GM19438 (cell line): ENCODE data around the gene CUTA.

Experiments
- ATAC-seq: cut with Tn5 transposase; IDR thresholded peaks from one replicate; pipeline ENCODE4 v1.9.1; 2021; ENCODE audit warnings: low read depth; ENCODE audit not compliant: unreplicated experiment

Gene CUTA

DNA sequence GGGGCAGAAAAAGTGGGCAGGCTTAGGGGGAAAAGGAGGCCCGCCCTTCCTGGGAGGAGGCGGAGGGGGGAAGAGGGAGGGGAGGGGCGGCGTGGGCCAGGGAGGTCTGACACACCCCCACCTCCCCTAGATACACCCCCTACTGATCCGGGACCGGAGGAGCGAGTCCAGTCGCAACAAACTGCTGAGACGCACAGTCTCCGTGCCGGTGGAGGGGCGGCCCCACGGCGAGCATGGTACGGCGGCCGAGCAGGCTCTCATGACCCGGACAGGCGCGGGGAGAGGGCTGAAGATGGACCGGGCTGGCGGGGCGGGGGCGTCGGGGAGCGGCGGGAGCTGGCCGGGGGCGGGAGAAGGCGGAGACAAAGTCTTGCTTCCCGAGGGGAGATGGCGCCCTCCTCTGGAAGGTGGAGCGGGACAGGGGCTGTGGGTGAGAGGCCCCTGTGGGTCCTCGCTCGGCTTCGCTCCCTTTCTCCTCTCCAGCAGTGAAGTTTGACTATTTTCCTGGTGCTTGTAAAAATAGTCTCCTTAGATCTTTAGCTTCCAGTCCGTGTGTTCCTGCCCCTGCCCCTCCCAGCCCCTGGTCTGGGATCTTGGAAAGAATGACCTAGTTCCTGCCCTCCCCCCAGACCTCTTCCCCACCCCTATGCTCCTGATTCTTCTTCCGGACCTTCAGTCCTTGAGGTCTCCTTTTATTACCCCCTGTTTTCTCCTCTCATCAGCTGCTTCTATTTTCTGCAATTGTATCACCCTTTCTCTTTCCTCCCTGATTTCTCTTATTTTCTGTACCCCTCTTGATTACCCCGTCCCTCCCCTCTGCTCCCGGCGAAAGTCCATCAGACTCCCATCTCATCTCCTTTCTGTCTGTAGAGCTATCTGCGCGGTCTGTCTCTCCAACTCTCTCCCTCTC is 8.0 kb upstream of the CUTA start:
- ATAC-seq = no peak

- no peak for ATAC-seq
These were observed 7.2 kb upstream of the CUTA start for GRCh38 chr6:33424855-33425667.

GRCh38 chr6:33423777-33424176 is 5.9 kb upstream of the CUTA start:
- no peak for ATAC-seq

GRCh38 chr6:33421344-33421643 is 3.4 kb upstream of the CUTA start:
- ATAC-seq = no peak

DNA sequence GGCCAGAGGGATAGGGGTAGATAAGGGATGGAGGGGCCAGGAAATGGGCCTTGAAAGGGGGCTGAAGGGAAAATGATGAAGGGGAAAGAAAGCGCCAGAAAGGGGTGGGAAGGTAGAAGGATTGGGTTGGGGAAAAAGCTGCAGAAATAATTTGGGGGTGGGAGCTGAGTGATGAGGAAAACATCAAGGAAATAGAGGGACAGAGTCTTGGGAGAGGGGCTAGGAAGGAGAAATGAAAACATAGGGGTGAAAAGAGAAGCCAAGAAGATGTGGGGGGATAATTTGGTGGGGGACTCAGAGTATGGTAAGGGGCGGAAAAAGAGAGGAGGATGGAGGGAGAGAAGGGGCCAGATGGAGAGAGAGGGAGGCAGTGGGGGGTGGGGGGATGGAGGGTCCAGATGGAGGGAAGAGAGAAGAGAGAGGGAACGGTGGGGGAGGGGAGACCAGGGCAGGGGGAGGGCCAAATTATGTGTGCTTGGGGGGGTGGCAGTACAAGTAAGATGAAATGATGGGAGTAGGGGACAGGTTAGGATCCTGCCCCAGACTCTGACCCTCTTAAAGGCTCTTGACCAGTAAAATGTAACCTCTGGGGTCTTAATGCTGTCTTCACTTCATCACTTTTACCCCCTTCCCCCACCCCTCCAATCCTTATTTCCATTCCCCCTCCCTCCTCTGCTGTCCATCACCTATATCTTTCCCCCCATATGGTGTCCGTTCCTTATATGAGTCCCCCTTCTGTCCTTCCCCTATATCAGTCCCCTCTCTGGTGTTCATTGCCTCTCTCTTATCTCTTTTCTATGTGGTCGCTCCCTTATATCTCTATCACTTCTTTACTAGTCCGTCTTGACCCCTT is 2.8 kb upstream of the CUTA start:
- ATAC-seq = no peak

DNA sequence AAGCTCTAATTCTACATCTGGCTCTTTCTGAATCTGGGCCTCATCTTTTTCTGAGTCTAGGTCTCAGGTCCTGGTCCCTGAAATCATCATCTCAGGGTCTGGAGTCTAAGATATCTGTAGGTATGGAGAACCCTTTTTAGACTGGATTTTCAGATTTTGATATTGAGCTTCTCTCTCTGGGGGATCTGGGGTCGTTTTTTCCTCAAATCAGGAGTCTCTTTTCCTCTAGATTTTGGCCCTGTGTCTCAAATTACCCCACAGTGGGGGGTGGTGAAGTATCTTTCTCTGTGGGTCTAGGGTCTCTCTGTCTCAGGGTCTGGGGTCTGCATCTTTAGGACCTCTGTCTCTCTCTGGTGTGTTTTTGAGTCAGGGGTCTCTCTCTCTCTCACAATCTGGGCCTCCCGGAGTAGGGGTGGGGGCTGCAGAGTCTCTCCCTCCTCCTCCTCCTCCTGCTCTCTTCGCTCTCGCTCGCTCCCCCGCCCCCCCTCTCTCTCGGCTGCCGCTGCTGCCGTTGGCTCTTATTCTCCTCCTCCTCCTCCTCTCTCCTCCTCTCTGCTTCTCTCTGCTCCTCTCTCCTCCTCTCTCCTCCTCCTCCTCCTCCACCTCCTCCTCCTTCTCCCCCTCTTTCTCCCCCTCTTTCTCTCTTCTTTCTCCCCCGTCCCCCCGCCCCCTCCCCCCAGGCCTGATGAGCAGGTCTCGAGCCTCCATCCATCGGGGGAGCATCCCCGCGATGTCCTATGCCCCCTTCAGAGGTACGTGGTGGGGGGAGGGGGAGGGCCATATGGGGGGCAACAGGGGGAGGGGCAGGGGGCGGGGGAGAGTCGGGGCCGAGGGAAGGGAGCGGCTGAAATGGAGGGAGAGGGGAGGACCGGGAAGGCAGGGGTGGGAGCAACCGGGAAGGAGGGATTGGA is 1.9 kb upstream of the CUTA start, which contains the start of gene SYNGAP1:
SYNGAP1 (plus strand) TSS at position 486 of the 911 bp plus-strand sequence; CDS start at position 686, 200 bp downstream.
- ATAC-seq = no peak

- no peak for ATAC-seq
These were observed 884 bp upstream of the CUTA start for GRCh38 chr6:33418690-33419291.

DNA sequence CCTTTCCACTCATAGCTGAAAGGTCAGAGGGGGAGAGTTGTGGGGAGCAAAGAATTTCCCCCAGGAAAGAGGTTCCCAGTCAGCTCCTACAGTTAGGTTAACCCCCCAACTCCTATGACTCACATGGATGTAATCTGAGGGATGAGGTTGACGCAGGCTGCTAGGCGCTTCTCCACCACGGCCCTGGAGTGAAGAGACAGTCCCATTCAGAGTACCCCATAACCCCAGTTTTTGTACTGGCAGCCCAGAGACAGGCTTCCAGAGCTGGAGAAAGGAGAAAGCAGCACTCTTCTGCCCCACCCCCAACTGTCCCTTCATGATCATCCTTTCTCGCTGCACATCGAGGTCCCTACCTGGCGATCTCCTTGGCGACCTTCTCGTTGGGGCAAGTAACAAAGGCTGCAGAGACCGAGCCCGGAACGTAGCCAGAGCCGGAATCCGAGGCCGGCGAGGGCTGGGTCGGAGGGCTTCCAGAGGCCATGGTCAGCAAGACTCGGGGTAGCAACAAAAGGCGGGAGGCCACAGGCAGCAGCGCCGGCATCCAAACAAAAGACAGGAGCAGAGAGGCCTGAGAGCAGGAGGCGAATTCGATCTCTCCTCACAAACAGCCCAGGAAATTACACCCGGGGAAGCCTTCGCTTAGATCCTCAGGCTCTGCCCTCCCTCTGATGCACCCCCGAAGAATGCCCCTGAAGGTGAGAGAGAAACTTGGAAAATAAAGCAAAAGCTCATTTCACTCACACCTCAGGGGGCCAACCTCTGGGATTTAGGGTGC is 592 bp downstream of the CUTA start:
- no peak for ATAC-seq

DNA sequence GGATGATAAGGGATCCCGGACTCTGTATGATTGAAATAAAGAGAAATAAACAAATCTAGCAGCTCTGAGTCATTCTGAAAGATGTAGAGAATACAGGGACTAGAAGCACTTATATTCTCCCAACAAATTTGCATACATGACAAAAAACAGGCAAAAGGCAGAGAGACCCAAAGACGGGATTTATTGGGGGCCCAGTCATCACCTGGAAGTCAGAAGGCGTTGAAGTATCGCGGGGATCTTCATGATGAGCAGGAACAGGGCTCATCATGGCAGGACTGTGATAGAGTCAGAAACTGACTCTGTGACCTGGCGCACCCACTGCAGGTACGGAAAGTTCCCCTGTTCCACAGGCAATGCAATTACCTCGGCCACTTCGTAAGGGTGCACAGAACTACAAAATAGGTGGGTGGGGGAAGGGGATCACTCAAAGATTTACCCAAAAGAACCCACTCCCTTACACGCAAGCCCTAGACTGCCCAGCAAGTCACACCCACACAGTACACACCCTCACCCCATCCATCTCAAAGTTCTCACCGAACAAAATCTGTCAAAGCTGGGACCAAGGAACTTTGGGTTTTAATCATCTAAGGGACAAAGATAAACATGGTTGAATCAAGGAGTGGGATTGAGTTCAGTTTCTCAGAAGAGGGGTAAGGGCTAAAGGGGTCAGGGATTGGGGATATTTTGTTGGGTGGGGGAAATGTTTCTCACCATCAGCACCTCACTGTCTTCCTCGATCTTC is 1.4 kb downstream of the CUTA start:
- no peak for ATAC-seq

DNA sequence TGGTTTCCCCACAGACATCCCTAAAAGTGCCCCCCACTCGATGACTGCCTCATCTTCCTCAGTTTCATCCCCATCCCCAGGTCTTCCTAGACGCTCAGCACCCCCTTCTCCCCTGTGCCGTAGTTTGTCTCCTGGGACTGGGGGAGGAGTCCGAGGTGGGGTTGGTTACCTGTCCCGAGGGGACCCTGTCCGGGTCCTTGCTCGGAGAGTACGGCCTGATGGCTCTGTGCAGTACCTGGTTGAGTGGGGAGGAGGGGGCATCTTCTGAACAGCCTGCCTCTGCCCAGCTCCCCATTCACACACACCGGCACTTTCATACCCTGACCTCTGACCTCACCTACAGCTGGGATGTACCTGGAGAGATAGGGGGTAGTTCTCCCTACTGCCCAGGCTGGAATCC is 2.1 kb downstream of the CUTA start:
- ATAC-seq = no peak

DNA sequence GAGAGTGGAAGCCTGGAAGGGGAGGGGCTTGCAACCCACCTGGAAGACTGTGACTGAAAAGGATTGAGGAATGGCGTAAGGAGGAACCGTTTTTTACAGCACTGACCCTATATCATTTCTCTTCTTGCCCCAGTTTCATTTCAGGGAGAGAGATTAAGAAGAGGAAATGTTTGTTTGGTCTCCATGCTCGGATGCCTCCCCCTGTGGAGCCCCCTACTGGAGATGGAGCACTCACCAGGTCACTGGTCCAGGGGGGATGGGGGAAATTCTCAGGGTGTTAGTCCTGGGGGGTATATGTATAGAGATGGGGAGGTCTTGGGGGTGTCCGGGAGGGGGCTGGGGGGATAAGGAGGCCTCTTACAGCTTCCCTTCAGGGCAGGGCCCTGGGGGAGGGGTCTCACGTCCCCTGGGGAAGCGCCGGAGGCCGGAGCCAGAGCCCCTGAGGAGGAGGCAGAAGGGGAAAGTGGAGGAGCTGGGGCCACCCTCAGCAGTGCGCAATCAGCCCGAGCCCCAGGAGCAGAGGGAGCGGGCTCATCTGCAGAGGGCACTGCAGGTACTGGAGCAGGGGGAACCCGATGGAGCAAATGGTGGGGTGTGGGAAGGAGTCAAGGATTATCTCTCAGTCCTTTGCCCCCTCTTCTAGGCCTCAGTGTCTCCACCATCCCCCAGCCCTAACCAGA is 3.2 kb downstream of the CUTA start:
- no peak for ATAC-seq

DNA sequence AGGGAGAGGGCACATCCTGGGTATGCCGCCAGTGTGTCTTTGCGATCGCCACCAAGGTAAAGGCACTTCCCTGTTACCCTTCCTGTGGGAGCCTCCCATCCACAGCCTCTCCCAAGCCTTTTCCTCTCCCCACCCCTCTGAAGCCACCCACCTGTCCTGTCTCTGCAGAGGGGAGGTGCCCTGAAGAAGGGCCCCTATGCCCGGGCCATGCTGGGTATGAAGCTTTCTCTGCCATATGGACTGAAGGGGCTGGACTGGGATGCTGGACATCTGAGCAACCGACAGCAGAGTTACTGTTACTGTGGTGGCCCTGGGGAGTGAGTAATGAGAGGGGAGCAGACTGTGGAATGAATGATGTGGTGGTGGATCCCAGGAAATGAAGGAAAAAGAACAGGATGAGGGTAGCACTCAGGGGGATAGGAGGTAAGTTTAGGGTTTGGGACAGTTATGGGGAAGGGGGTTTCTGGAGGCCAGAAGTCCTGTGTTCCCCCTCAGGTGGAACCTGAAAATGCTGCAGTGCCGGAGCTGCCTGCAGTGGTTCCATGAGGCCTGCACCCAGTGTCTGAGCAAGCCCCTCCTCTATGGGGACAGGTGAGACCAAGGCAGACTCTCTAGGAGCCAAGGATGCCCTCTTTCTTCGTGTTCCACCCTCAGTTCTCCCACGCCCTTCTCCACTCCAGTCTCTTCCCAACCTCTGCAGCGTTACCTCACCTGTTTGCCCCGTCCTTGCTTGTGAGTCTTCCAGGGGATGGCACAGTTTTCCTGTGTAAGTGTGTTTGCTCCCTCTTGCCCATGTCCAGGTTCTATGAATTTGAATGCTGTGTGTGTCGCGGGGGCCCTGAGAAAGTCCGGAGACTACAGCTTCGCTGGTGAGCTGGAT is 4.4 kb downstream of the CUTA start:
- ATAC-seq = no peak

DNA sequence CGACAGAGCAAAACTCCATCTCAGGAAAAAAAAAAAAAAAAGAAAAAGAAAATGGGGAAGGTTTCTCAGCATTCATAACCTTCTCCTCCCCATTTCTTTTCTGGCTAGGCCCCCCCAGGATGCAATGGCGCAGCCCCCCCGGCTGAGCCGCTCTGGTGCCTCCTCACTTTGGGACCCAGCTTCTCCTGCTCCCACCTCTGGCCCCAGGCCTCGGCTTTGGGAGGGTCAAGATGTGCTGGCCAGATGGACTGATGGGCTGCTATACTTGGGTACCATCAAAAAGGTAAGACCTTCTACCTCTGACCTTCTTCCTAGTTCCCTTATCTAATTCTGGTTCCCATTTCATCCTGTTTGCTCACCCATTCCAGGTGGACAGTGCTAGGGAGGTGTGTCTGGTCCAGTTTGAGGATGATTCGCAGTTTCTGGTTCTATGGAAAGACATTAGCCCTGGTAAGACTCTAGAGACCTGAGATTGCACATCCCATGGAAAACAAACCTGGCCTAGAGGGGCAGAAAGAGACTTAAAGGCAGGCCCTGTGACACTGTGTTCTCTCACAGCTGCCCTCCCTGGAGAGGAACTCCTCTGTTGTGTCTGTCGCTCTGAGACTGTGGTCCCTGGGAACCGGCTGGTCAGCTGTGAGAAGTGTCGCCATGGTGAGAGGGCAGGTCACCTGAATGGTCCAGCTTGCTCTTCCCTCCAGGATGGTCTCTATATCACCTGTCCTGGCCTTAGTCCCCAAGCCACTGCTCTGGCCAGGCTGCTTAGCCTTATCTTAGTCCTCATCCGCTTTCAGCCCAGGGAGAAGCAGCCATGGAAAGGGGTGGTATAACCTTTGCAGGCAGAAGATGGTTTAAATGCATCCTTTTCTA is 5.5 kb downstream of the CUTA start:
- no peak for ATAC-seq

DNA sequence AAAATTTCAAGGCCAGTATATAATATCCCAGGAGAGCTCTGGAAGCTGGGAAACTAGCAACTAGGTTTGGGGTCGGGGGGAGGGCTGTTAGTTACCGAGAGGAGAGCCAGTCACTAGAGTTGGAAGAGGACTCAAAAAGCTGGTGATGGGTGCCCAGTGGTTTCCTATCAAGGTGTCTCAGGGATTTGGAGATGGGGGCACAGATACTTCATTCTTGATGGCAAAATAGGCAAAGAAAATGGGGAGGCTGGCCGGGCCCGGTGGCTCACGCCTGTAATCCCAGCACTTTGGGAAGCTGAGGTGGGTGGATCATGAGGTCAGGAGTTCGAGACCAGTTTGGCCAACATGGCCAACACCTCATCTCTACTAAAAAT is 6.3 kb downstream of the CUTA start:
- ATAC-seq = no peak
